ENCODE measurements around the gene RAMP2. TPM values are rescaled to one million over a fixed set of nuclear protein-coding genes. Genes with fewer than 3 reads are reported as not detected.

RAMP2 gene
- total RNA-seq, 1 donor from 2014 or later: not detected

DNA sequence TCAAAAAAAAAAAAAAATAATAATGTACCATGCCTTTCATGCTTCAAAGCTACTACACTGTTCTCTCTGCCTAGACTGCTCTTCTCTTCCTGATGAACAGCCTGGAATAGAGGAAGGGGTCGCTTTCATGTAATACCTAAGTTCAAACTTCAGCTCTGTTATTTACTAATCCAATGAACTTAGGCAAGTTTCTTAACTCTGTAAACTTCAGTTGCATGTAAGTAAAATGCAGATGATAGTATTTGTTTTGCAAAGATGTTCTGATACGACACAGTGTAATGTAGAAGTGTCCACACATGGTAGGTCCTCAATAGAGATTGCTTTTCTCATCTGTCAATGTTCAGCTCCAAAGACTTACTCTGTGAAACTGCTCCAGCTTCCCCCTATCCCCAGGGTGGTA, 30.9 kb downstream of the RAMP2 start:
- intact Hi-C loops (cut with micrococcal nuclease): no loop called here
- peaks cover 5% of the 10 kb centered on the region for H3K4me1 Mint-ChIP-seq
- H3K4me3 Mint-ChIP-seq: no peak overlapping the region
- no peaks in the 10 kb centered on the region for H3K9me3 Mint-ChIP-seq
- peaks cover 8% of the 10 kb centered on the region for H3K36me3 Mint-ChIP-seq (ENCODE audit: low read depth)
- H3K27ac Mint-ChIP-seq: no peak overlapping the region
- H3K27me3 Mint-ChIP-seq: peaks cover 27% of the 10 kb centered on the region
- no peak for DNase-seq

DNA sequence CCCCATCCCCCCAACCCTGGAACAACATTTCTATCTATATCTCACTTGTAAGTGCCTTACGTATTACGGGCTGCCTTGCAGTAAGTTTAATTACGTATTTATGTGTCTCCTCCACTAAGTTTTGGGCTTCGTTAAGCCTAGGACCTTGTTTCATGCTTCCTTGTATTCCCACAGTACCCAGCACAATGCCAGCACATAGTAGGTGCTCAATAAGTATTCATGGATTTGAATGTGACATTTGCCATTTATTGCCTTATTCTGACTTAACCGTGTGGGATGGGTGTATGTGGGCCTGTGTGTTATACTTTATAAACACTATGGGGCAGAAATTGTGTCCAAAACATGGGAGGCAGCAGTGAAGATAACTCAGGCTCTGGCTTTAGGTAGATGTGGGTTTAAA, 31.5 kb downstream of the RAMP2 start:
- Mint-ChIP-seq H3K4me1 (peaks cover 11% of the 10 kb centered on the region), H3K9me3 (no peaks in the 10 kb centered on the region), H3K4me3 (no peak overlapping the region), H3K36me3 (ENCODE audit: low read depth) (peaks cover 8% of the 10 kb centered on the region), H3K27ac (no peak overlapping the region), H3K27me3 (peaks cover 23% of the 10 kb centered on the region)
- intact Hi-C loops (cut with micrococcal nuclease): no loop called here
- DNase-seq: no peak

DNA sequence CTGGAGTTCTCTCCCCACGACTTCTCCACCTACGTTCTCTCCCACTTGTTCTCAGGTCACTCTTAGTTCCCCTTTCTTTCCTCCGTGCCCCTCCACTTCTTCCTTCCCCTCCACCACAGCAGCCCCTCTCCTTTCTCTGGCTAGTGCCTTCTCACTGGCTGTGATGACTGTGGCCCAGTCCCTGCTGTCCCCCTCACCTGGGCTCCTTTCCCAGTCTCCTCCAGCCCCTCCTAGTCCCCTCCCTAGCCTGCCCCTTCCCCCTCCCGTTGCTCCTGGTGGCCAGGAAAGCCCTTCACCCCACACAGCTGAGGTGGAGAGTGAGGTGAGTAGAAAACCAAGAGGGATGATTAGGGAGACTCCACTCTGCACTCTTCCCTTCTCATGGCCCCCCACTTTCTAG, 34.0 kb downstream of the RAMP2 start:
- Mint-ChIP-seq H3K36me3 (ENCODE audit: low read depth) (peaks cover 10% of the 10 kb centered on the region), H3K4me1 (peaks cover 16% of the 10 kb centered on the region), H3K27me3 (peaks cover 10% of the 10 kb centered on the region), H3K27ac (peak overlapping the region; percentile 40), H3K4me3 (no peak overlapping the region), H3K9me3 (peaks cover 3% of the 10 kb centered on the region)
- DNase-seq: no peak
- intact Hi-C loops (cut with micrococcal nuclease): no loop called here

DNA sequence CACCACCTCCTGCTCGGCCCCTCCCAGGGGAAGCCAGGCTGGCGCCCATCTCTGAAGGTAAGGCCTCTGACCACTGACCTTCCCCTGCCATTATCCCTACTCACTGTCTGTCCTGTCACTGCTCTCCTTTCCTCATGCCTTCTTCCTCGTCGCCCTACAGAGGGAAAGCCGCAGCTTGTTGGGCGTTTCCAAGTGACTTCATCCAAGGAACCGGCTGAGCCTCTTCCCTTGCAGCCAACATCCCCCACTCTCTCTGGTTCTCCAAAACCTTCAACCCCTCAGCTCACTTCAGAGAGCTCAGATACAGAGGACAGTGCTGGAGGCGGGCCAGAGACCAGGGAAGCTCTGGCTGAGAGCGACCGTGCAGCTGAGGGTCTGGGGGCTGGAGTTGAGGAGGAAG, 34.4 kb downstream of the RAMP2 start:
- H3K27ac Mint-ChIP-seq: no peak overlapping the region
- DNase-seq: no peak

DNA sequence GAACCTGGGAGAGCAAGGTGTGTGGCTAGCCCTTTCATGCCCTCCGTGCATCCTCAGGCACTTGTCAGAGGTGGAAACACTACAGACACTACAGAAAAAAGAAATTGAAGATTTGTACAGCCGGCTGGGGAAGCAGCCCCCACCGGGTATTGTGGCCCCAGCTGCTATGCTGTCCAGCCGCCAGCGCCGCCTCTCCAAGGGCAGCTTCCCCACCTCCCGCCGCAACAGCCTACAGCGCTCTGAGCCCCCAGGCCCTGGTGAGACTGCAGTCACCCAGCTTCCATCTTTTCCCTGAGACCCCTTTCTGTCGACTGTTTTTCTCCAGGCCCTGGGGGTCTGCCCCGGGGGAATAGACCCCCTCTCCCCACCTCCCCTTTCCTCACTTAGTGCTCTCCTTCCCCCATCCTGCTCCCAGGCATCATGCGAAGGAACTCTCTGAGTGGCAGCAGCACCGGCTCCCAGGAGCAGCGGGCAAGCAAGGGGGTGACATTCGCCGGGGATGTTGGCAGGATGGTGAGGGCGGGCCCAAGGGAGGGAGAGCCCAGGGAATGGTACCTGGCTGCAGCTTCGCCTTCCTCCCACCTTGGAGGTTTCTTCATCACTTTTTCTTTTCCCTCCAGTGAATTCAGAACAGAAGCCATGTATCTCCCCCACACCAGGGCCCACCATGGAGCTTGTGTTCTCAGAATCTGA, 35.2 kb downstream of the RAMP2 start:
- DNase-seq: no peak
- peaks cover 16% of the 10 kb centered on the region for H3K4me1 Mint-ChIP-seq
- H3K27ac Mint-ChIP-seq: no peak overlapping the region
- H3K36me3 Mint-ChIP-seq (ENCODE audit: low read depth): peaks cover 10% of the 10 kb centered on the region
- H3K9me3 Mint-ChIP-seq: peaks cover 3% of the 10 kb centered on the region
- H3K4me3 Mint-ChIP-seq: no peak overlapping the region
- intact Hi-C loops (cut with micrococcal nuclease): no loop called here
- peaks cover 9% of the 10 kb centered on the region for H3K27me3 Mint-ChIP-seq

More for the DNA sequence above, 34.4 kb downstream of the RAMP2 start:
- Mint-ChIP-seq H3K4me3 (peak overlapping the region; percentile 19), H3K27me3 (peaks cover 10% of the 10 kb centered on the region), H3K4me1 (peaks cover 16% of the 10 kb centered on the region), H3K9me3 (peaks cover 3% of the 10 kb centered on the region), H3K36me3 (ENCODE audit: low read depth) (peaks cover 10% of the 10 kb centered on the region)
- intact Hi-C loops (cut with micrococcal nuclease): no loop called here

DNA sequence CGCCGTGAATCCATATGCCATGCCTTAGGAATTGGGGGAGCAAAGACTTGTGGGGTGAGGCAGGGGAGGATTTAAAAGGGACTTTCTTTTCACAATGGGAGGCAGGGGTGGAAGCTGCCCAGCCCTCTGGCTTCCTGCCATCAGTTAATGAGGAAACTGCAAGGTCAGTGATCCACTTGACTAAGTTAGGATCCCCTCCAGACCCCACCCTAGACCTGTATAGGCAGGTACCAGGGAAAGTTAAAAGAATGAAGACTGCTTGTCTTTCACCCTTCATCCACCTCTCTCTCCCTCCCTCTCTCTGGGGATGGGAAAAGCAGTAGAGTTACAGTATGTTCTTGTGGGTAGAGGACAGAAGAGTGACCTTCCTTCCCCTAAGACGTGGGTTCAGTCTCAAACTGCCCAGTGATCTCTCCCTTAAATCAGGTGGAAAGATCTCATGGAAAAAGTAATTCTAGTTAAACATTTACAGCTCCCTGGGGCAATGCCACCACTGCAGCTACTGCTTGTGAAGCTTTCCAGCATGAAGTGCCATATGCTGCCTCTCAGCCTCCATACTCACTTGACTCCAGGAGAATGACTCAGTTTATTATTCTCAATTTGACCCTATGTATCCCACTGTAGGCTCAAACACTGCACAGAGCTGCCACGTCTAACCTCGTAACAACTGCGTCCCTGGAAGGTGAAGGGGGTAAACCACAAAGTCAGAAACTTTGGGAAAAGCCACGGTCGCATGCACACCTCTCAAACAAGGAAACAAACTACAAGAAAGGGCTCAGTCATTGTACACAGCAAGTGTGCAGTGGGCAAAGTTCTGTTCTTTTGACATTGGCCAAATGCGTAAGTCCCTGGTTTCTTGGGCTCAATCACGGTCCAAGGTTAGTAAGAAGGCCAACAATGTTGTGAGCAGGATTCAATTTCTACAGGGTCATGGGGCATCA, 36.3 kb downstream of the RAMP2 start:
- H3K4me1 Mint-ChIP-seq: peaks cover 16% of the 10 kb centered on the region
- H3K4me3 Mint-ChIP-seq: peak overlapping the region; percentile 95
- peaks cover 3% of the 10 kb centered on the region for H3K9me3 Mint-ChIP-seq
- DNase-seq: no peak
- intact Hi-C loops (cut with micrococcal nuclease): loop anchor here (1.0 kb wide), 1 partner anchor 27 kb away; the partner anchor contains the start of gene BECN1
- no peak overlapping the region for H3K27ac Mint-ChIP-seq
- peaks cover 12% of the 10 kb centered on the region for H3K27me3 Mint-ChIP-seq
- H3K36me3 Mint-ChIP-seq (ENCODE audit: low read depth): peaks cover 10% of the 10 kb centered on the region

DNA sequence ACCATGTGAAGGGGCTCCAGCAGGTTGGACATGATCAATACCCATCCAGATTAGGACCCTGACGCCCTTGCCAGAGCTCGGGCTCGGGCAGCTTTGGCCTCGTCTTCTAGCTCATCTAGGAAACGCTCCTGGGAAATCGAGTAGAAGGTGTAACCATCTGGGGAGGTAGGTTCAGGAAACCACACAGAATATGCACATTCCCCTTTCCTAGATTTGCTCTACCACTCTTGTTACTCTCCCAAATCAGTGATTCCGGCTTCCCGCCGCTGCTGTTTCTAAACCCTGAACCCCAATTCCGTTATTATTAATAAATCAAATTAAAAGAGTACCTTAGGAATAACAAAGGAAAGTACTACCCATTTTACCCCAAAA, 37.0 kb downstream of the RAMP2 start:
- H3K9me3 Mint-ChIP-seq: peaks cover 3% of the 10 kb centered on the region
- no peak for DNase-seq
- intact Hi-C loops (cut with micrococcal nuclease): loop anchor here (1.0 kb wide), 1 partner anchor 26 kb away; the partner anchor contains the start of gene BECN1
- peaks cover 10% of the 10 kb centered on the region for H3K36me3 Mint-ChIP-seq (ENCODE audit: low read depth)
- H3K27ac Mint-ChIP-seq: peak overlapping the region; percentile 73
- peaks cover 16% of the 10 kb centered on the region for H3K4me1 Mint-ChIP-seq
- peak overlapping the region; percentile 95 for H3K4me3 Mint-ChIP-seq
- H3K27me3 Mint-ChIP-seq: peaks cover 12% of the 10 kb centered on the region

DNA sequence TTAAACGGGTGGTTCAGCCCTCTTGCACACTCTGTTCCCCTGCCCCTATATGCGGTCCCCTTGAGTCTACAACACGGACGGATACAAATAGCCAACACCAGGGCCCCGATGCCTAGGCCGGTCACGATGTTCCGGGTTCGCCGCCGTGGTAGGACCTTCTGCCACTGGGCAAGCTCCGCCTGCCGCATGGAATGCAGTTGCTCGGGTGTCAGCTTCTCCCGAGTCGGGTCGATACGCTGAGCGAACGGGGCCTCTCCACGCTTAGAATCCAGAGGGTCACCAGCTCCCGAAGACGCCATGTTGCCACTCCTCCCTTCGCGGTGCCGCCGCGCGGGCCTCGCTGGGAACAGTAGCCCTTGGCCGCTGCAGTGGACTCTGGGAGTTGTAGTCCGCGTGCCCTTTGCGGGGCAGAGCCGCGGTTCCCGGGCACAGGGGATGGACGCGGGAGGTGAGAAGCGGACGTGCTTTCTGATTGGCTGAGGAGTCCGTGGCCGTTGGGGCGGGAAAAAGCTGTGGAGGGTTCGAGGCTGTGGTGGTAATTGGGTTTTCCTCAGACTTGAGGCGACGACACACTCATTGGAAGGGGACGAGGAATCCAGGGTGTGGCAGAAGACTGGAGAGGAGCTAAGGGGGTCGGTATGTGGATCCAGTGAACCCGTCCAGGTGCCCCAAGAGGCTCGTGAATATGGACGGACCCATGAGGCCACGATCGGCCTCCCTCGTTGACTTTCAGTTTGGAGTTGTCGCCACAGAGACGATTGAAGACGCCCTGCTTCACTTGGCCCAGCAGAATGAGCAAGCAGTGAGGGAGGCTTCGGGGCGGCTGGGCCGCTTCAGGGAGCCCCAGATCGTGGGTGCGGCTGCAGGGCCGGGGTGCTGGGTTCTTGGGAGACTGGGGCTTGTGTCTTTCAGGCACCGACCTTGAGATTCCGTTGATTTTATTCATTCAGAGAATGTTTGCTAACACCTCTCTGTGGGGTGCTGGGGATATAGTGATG, 37.7 kb downstream of the RAMP2 start, which contains the start of the genes CNTD1 and COA3:
TSS of gene CNTD1 (plus strand) at position 479 of the 998 bp plus-strand sequence. CDS start at position 686, 207 bp downstream.
TSS of gene COA3 (minus strand) at position 322 of the 998 bp plus-strand sequence. CDS start at position 299, 23 bp downstream.
- H3K36me3 Mint-ChIP-seq (ENCODE audit: low read depth): peaks cover 10% of the 10 kb centered on the region
- DNase-seq: peak; percentile 95
- H3K27ac Mint-ChIP-seq: peak within 1 kb of the TSS; percentile 73
- peak within 1 kb of the TSS; percentile 95 for H3K4me3 Mint-ChIP-seq
- peaks cover 12% of the 10 kb centered on the region for H3K27me3 Mint-ChIP-seq
- peaks cover 16% of the 10 kb centered on the region for H3K4me1 Mint-ChIP-seq
- peaks cover 3% of the 10 kb centered on the region for H3K9me3 Mint-ChIP-seq
- intact Hi-C loops (cut with micrococcal nuclease): loop anchor here (1.0 kb wide), 1 partner anchor 26 kb away; the partner anchor contains the start of gene BECN1

DNA sequence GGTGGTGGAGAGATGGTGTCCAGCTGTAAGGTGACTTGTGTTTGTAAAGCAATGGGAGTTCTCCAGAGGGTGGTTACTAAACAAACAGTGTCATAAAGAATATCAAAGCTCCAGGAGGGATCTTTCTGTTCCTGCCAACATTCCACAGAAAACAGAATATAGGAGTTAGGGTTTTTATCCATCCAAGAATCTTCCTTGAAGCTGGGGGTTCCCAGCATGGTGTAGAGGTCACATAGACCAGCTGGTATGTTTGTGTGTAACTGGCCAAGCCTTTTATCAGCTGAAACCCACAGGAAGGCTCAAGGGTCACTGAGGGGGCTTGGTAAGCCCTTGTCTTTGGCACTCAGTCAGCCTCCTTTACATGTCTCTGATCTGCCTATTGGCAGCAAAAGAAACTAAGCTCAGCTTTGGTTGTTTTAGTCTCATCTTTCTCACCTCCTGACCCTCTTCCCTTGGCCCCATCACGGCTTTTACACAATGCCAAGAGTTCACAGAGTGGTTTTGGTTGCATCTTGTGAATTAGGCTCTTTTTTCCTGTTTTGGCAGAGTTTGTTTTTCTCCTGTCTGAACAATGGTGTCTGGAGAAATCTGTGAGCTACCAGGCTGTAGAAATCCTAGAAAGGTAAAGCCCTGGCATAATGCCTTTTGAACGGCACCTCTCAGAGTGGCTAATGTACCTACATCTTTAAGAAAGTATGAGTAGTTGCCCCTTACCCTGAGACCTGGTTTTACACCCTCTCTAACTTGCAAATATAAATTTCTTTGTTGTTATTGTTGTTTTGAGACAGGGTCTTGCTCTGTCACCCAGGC, 42.3 kb downstream of the RAMP2 start:
- Mint-ChIP-seq H3K4me3 (no peak overlapping the region), H3K4me1 (peaks cover 4% of the 10 kb centered on the region), H3K27ac (no peak overlapping the region), H3K9me3 (peaks cover 3% of the 10 kb centered on the region), H3K36me3 (ENCODE audit: low read depth) (peaks cover 2% of the 10 kb centered on the region), H3K27me3 (peaks cover 12% of the 10 kb centered on the region)
- intact Hi-C loops (cut with micrococcal nuclease): no loop called here
- DNase-seq: no peak

DNA sequence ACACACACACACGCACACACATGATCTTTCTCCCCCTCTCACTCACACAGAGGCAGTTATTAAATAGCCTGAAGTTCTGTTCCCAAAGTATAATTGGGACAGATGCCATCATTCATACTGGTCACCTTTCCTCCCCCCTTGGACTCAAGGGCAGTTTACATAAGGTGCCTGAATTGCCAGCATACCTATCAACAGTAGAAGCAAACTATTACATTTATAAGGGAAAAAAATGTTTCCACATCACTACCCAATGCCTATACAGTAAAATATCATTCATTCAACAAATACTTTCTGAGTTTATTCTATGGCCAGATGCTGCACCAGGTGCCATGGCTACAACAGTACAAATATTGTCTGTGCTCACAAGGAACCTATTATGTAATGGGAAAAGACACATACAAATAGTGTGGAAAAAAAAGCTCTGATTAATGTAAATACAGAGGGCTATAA, 43.9 kb downstream of the RAMP2 start:
- no peaks in the 10 kb centered on the region for H3K9me3 Mint-ChIP-seq
- no peak overlapping the region for H3K4me3 Mint-ChIP-seq
- peaks cover 10% of the 10 kb centered on the region for H3K36me3 Mint-ChIP-seq (ENCODE audit: low read depth)
- H3K27me3 Mint-ChIP-seq: peaks cover 10% of the 10 kb centered on the region
- no peak for DNase-seq
- no peaks in the 10 kb centered on the region for H3K4me1 Mint-ChIP-seq
- H3K27ac Mint-ChIP-seq: no peak overlapping the region
- intact Hi-C loops (cut with micrococcal nuclease): no loop called here

DNA sequence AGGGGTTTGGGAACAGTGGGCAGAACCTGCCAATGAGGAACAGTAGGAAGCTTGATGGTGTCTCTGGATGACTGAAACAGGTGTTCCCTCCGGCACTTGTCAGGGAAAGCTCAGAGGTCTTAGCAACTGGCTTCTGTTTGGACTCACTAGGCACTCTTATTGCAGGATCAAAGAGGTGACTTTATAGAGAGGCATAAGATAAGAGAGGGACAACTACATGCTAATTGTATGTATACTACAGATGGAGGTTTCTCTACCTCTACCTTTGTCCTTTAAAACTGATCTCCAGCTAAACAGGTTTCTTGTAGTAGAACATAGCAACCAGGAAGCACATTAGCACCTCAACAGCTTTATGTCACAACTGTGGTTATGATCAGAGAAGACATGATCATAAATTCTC, 45.2 kb downstream of the RAMP2 start:
- H3K4me1 Mint-ChIP-seq: peaks cover 2% of the 10 kb centered on the region
- peaks cover 3% of the 10 kb centered on the region for H3K27me3 Mint-ChIP-seq
- H3K9me3 Mint-ChIP-seq: no peaks in the 10 kb centered on the region
- intact Hi-C loops (cut with micrococcal nuclease): no loop called here
- no peak overlapping the region for H3K4me3 Mint-ChIP-seq
- no peak overlapping the region for H3K27ac Mint-ChIP-seq
- DNase-seq: no peak
- H3K36me3 Mint-ChIP-seq (ENCODE audit: low read depth): peaks cover 19% of the 10 kb centered on the region

DNA sequence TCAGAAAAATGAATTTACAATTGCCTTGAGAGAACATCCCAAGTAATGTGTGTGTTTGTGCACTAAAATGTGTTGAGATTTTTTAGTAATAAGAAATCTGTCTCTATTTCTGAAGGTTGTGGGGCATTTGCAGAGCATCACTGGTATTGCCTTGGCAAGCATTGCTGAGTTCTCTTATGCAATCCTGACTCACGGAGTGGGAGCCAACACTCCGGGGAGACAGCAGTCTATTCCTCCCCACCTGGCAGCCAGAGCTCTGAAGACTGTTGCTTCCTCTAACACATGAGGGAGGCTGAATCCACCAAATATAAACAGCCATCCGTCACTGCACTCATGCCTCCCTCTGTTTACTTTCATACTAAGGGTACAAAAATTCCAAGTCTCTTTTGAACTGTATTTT, 48.2 kb downstream of the RAMP2 start:
- H3K9me3 Mint-ChIP-seq: no peaks in the 10 kb centered on the region
- peaks cover 31% of the 10 kb centered on the region for H3K36me3 Mint-ChIP-seq (ENCODE audit: low read depth)
- H3K4me1 Mint-ChIP-seq: peaks cover 2% of the 10 kb centered on the region
- no peak overlapping the region for H3K4me3 Mint-ChIP-seq
- intact Hi-C loops (cut with micrococcal nuclease): no loop called here
- no peak overlapping the region for H3K27ac Mint-ChIP-seq
- H3K27me3 Mint-ChIP-seq: no peaks in the 10 kb centered on the region
- no peak for DNase-seq
